Gastroesophageal sphincter (tissue), 3 donors: Measurements from ENCODE around the gene UGGT1.

Experiments used
- CTCF ChIP-seq, 4 experiments: fragments of 200-600 bp in 2 of 4; fragments of 450-650 bp in 2 of 4; sonication (generic) in 1 of 4; IDR thresholded peaks; one replicate each; pipeline ENCODE4 v1.5.1; 2017 to 2019; ENCODE audit warnings: antibody characterized with exemption in 4 of 4, mild to moderate bottlenecking in 2 of 4, moderate library complexity in 2 of 4
- POLR2AphosphoS5 ChIP-seq: sonication (generic); formaldehyde crosslinking; IDR thresholded peaks from one replicate; pipeline ENCODE4 v1.6.1; 2017; ENCODE audit warnings: antibody characterized with exemption

- TF ChIP-seq CTCF (IDR thresholded peaks at IDR 0.05) (no peak), POLR2AphosphoS5 (no peak)
These were observed 6.2 kb upstream of the UGGT1 start for GRCh38 chr2:128084757-128085156.
